Fibroblast of villous mesenchyme (primary cell): ENCODE data around the gene FRMD8. TPM values are rescaled to one million over a fixed set of nuclear protein-coding genes. Genes with fewer than 3 reads are reported as not detected.

Source experiments
- DNase-seq: peaks from one replicate; pipeline ENCODE4 v3.0.0-alpha.2; 2010; ENCODE audit warnings: low read depth
- H3K4me3 ChIP-seq: 2 replicates; pipeline ENCODE4 v1.5.1; 2011; ENCODE audit warnings: low read depth, mild to moderate bottlenecking, low read length
- CTCF ChIP-seq: IDR thresholded peaks from 2 replicates; pipeline ENCODE4 v1.5.1; 2012; ENCODE audit warnings: low read depth, mild to moderate bottlenecking, low read length; ENCODE audit not compliant: insufficient read depth
- total RNA-seq: library from RNA; depleted of rRNA; stranded (reverse); fragments of >200 nt; gene quantifications from 2 replicates; pipeline ENCODE4 v1.2.3, GENCODE V29; 2012

FRMD8 gene
- total RNA-seq, 1 donor: 44.5 TPM

DNA sequence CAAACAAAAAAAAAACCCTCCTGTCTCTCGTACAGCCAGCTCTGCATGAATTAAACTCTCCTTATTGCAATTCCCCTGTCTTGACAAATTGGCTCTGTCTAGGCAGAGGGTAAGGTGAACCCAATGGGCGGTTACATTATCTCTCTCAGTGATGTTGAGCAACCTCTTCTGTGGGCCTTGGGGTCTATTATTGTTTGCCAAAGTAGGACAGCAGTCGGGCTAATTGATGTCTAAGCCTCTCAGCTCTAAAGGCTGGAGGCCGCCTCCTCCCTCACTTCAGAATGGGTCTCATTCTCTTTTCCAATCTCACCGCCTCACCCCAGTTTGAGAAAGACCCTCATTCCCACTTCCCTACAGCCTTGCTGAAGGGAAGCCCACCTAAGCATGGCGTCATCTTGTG, 2.7 kb upstream of the FRMD8 start:
- no peak for DNase-seq
- no peak for TF ChIP-seq CTCF
- no peak overlapping the region for H3K4me3 ChIP-seq

GRCh38 chr11:65384301-65384889, 2.0 kb upstream of the FRMD8 start:
- no peak for TF ChIP-seq CTCF
- DNase-seq: peak; percentile 58
- H3K4me3 ChIP-seq: no peak overlapping the region

DNA sequence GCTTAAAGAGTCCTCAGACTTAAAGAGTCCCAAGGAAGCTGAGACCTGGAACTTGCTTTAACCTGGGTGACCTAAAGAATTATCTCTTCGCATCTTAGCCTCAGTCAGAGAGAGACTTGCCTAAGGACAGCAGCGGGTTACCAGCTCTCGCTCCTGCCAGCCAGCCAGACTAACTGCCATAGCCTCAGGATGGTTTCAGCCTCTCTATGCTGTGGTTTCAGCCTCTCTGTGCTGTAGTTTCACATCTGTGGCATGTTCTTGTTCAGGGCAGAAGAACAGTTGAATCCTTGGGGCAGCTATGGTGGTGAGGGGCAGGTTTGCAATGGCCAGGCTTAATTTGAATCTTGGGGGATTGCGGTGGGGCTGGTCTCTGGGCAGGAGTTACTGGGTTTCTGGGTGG, 2.3 kb downstream of the FRMD8 start:
- DNase-seq: no peak
- peak overlapping the region; percentile 13 for H3K4me3 ChIP-seq
- no peak for TF ChIP-seq CTCF

GRCh38 chr11:65389294-65389980, 3.0 kb downstream of the FRMD8 start:
- no peak for DNase-seq
- H3K4me3 ChIP-seq: no peak overlapping the region
- TF ChIP-seq CTCF: no peak

- no peak for TF ChIP-seq CTCF
- no peak for DNase-seq
- H3K4me3 ChIP-seq: peak overlapping the region; percentile 1
These were observed 3.9 kb downstream of the FRMD8 start for GRCh38 chr11:65390099-65390941.

- TF ChIP-seq CTCF: no peak
- peak; percentile 61 for DNase-seq
- H3K4me3 ChIP-seq: peak overlapping the region; percentile 1
These were observed 4.6 kb downstream of the FRMD8 start for GRCh38 chr11:65390996-65391395.
